GM21526 (cell line): ENCODE measurements around the gene ATG9A.

ENCODE experiments used
- ATAC-seq: cut with Tn5 transposase; IDR thresholded peaks from one replicate; pipeline ENCODE4 v1.9.1; 2021; ENCODE audit warnings: moderate library complexity; ENCODE audit not compliant: unreplicated experiment, low FRiP score

Gene ATG9A

DNA sequence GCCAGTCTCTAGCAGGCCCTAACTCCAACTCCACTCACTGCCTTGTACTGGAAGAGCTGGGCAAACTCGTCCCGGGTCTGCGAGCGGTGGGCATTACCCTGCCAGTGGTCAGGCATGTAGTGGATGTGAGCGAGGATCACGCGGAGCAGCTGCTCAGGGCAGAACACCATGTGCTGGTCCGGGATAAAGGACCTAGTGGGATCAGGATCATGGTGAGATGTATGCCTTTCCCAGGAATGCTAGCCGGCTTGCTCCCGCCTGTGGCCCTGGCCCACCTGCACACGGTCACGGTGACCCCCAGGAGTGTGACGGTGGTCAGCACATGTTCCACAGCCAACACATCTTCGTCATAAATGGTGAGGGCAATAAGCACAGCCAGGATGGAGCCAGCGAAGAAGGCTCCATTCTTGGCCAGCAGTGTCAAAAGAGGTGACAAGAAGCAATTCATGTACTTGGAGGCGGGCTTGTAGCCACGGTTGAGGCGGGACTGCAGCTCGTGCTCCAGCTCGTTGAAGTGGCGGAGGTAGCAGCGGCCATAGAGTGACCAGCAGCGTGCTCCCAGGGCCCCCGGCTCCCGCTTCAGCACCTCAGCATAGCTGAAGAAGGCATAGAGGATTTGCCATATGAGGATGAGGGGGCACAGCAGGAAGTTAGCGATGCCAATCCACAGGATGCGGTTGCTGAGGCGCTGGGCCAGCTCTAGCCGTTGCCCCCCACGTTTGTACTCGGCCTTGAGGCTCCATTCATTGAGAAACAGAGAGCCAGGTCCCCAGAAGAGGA is 5.4 kb downstream of the ATG9A start:
- no peak for ATAC-seq

DNA sequence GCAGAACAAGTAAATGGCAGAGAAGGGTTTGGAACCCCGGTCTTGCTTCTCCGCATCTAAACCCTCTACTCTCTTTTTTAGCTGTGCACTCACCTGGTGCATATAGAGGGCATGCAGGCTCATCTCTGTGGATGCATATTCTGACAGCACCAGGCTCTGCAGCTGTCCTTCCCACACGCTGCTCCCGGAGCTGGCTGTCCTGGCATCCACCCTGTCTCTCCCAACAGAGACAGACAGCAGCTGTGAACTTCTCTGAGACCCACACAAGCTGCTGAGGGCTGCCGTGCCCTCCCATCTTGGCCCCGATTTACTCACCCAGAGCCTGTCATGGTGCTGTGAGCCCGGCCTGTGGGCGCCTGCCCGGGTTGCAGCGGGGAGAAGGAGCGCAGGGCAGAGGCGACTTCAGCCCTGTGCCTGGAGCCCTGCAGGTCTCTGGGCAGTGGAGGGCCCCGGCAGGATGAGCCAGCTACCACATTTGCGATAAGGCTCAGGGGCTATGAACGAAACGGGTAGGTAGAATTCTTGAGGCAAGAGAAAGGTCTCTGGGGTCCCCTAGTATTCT is 7.4 kb downstream of the ATG9A start:
- ATAC-seq: no peak

DNA sequence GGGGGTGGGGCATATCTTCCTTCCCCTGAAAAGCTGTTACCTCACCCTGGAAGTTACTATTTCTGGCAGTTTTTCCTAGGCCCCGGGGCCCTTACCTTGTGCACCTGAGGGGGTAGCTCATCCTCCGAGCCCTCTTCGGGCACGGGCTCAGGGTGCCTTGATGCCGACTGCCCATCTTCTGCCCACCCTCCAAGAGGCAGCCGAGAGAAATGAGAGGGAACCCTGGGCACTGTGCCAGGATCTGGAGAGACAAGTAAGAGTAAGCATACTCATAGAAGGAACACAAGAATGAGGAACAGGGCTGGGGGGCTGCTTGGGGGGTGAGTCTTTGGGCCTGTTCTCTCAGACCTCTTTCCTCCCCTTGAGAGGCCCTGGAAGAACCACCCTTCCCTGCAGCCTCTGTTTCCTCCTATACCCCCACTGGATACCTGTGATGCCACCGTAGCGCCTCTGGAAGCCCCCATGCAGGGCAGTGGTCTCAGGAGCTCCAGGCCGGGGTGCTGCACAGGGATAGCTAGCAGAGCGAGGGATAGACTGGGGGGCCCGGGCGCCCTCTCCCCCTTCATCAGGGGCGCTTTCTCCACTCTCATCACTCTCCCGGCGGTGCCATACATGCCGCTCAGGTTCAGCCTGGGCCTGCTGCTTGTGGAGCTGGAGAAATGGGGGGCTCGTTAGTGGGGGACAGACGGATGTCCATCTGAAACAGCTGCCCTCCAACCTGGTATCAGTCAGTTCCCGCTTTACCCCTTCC is 8.6 kb downstream of the ATG9A start:
- ATAC-seq: no peak

DNA sequence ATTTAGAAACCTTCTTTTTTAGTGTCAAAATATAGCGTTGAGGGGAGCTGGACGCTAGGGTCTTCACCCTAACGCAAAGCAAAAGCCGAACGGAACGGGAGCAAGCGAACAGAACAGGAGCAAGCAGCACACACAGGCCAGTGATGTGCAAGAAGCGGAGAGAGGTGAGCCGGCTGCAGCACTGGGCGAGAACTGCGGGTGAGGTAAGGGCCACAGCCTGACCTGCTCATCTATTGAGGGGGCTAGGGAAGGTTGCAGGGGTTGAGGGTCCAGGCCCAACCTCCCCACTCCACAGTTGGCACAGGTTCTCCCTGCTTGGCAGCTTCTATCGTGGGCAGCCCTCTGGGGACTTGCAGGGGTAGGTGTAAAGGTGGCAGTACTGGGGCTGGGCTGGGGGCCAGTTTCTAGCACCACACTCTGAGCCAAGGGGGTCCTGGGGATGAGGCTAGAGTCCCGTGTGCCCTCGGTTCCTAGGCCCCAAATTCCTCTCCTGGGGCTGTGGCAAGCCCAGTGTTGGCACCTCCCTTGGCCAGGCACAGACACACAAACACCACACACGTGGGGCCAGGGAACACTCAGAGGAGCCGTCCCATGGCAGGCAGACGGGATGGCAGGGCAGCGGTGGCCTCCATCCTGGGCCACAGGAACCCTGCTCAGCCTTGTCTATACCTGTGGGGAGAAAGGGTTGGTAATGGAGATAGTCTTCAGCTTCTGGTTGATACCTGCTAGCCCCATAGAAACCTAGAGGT is 9.5 kb downstream of the ATG9A start:
- no peak for ATAC-seq

DNA sequence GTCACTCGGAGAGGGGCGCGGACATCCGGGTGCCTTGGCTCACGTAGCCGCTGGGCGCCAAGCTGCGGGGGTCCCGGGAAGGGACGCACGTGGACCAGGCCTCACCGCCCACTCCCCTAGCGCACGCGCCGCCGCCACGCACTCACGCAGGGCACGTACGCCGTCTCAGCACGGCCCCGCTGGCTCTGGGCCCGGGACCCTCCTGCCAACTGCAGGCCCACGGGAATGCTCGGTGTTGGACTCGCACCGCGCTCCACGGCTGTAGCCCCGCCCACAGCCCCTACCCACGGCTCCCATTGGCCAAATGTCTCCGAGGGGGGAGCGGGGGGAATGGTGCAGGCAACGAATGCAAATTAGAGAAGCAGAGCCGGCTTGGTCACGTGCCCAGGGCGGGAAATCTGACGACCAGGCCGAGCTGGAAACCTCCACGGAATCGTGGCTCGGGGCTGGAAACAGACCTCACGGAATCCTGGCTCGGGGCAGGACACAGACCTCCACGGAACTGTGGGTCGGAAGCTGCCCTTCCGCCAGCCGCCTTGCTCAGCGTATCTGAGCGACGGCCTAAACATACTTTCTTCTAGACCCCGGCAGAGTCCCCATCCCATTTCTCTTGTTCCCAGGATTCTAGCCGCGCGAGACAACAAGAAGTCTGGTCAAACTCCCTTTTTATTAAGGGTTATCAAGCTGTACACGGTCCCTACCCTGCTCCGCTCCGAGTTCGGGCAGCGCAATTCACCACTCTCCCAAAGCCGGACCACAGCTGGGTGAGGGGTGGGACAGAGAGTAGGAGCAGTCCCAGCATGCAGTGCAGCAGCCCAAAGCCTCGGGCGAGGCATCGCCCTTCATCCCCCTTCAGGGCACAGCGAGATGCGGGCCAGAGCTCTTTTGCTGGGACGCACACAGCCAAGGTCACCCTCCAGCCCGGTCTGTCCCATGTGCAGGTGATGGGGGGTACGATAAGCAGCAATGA is 10.4 kb downstream of the ATG9A start, which contains the start of gene ABCB6:
TSS of gene ABCB6 (minus strand) at position 227 of the 970 bp plus-strand sequence. CDS start 285 bp downstream, outside the sequence.
- ATAC-seq: peak; percentile 58

DNA sequence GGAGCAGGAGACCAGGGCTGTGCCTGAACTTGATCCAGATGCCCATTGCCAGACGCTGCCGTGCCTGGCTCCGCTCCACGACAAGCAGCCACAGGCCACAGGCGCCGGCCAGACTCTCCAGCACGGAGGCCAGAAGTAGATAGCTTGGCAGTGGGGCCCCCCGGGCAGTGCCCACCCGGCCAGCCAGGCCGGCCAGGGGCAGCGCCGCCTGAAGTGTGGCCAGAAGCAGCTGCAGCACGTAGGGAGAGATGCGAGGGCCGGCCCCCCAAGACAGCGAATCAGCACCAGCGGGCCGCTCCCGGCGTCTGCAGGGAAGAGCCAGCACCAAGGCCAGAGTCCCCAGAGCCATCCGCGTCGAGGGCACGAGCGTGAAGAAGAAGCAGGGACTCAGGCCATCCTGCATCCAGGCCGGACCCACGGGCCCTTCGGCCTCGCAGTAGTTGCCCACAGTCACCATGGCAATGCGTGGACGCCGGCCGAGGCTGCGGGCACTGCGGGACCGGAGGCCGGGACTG is 11.2 kb downstream of the ATG9A start:
- ATAC-seq: peak; percentile 6

DNA sequence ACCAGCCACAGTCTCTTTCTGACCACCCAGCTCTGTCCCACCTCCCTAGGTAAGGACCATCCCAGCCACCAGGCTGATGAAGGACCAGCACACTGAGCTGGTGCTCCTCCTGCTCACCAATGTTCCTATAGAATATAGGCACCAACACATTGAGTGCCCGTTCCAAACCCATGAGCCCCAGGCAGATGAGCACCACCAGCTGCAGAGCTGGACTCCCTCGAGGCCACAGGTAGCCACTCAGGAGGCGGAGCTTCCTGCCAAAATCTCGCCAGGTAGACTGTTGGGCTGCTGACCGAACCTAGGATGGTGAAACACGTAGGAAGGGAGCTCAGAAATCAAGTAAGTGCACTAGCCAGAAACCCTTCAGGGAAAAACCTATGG is 12.9 kb downstream of the ATG9A start:
- ATAC-seq: no peak

DNA sequence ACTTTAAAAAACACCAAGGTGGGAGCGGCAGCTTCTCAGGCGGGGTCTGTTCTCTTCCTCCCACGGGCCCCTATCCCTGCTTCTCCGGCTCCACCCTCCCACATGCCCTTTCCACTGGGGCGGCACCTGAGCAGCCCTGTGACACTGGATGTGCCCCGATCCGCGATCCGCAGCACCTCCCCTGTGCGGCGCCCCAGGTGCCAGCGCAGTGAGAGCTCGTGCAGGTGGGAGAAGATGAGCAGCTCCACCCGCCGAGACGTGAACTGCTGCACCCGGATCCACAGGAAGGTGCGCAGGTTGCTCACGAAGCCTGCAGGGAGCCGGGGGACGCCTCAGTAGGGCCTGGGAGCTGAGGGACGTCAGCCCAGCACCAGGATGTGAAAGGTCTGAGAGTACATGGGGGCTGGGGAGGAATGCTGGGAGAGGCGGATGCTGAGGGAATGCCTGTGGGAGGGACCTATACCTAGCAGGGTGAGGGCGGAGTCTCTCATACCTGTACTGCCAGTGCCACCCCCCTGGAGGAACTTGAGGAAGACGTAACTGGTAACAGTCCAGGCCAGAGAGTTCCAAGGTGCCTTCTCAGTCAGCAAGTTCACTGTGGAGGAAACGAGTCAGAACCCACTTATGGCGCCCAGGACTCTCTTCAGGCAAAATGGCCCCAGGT is 13.4 kb downstream of the ATG9A start:
- no peak for ATAC-seq

DNA sequence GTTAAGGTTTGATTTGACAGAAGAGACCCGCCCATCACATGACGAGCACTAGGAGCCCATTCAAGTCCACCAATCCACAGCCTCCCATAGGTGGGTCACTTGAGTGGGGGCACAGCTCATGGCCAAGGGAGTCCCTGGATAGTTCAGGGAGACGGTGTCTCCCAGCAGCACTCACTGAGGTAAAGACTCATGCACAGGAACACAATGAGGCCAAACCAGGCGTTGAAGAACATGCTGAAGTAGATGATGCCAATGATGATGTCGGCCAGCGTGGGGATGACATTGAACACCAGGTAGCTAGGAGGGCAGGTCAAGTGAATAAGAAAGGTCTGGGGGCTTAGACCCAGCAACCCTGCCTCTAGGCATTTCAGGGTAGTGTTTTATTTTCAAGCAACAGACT is 14.7 kb downstream of the ATG9A start:
- no peak for ATAC-seq

DNA sequence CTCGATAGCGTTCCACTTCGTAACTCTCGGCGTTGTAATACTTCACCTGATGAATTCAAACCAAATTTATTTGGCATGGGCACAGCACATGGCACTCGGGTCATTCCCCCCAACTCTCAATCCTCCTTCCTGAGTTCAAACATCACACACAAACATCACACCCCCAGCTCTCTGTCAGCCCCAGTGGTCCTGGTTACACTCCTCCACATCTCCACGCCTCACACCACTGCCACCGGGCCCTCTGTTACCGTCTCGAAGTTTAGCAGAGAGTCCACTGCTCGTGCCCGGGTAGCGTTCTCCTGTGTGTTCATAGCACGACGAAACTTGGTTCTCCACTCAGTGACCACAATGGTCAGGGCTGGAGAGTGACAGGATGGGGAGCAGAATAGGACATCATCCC is 15.3 kb downstream of the ATG9A start:
- ATAC-seq: no peak

DNA sequence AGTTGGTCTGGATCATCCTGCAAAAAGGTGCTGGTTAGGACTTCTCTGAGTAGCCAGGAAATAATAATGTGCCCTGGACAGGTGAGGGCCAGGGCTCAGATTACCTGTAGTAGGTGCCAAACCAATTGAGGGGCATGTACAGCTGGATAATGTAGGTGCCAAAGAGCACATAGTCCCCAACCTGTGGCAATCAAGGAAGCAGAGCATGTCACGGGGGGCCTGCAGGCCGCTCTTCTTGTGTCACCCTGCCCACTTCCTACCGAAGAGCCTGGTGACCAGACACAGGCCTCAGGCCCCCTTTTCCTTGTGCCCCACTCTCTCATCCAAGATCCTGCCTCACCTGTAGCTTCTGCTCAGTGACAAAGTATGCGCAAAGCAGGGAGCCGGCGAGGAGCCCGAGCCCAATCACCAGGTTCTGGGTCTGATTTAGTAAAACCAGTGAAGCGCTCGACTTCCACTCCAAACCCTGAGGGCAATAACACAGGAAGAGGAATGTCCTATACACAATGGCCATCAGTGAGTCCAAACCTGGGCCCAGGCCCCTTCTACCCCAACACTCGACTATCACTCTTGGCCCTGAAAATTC is 15.9 kb downstream of the ATG9A start:
- ATAC-seq: no peak

DNA sequence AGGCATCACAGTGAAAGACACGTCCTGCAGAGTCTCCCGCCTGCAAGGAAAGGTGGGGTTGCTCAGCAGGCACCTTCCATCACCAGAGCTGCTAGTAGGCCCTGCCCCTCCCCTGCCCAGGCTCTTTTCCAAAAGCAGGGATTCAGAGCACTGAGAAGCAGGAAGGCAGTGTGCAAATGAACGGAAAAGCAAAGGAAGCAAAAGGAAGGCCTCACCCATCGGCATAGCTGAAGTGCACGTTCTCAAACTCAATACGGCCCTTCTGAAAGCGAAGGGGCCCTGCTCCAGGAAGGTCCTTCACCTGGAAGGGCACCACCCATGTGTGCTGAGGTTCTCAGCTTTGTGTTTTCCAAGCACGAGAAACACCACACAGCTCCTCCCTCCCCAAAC is 16.4 kb downstream of the ATG9A start:
- ATAC-seq: no peak

DNA sequence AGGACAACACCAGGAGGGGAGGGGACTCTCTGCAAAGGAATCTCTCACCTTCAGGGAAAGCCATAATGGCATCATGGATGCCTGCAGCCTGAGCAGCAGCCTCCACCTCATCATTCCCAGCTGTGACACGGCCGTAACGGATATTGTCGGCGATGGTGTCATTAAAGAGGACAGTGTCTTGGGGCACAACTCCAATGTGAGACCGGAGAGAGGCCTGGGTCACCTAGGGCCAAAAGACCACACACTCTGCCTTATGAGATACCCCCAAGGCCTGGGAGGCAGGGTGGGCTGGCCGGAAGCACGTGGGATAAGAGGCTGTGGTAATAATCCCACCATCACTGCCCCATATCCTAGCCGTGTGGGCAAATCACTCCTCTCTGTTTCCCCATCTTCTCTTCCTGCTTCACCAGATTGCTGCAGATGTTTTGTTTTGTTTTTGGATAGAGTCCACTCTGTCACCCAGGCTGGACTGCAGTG is 18.5 kb downstream of the ATG9A start:
- ATAC-seq: no peak

DNA sequence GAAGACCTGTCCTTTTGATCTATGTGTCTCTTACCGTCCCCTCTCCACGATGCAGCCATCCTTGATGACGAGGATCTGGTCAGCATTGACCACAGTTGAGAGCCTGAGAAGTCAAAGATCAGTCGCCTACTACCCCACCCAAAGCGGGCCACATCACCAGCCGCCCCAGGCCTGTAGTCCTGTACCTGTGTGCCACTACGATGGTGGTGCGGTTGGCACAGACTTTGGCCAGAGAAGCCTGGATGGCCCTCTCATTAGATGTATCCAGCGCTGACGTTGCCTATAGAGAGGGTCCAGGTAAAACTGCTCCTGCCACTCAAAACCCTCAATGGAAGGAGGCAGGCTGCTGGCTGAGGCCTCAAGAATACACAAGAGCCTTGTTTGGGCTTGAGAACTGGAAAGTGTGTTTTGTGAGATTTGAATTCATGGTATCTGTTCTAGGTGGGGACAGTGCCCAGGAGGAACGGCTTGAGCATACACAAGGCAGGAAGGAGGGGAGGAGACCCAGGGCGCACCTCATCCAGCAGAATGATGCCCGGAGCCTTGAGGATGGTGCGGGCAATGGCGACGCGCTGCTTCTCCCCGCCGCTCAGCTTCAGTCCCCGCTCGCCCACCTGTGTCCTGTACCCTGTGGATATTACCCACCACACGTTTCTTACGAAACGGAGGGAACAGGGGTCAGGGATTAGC is 19.1 kb downstream of the ATG9A start:
- no peak for ATAC-seq

DNA sequence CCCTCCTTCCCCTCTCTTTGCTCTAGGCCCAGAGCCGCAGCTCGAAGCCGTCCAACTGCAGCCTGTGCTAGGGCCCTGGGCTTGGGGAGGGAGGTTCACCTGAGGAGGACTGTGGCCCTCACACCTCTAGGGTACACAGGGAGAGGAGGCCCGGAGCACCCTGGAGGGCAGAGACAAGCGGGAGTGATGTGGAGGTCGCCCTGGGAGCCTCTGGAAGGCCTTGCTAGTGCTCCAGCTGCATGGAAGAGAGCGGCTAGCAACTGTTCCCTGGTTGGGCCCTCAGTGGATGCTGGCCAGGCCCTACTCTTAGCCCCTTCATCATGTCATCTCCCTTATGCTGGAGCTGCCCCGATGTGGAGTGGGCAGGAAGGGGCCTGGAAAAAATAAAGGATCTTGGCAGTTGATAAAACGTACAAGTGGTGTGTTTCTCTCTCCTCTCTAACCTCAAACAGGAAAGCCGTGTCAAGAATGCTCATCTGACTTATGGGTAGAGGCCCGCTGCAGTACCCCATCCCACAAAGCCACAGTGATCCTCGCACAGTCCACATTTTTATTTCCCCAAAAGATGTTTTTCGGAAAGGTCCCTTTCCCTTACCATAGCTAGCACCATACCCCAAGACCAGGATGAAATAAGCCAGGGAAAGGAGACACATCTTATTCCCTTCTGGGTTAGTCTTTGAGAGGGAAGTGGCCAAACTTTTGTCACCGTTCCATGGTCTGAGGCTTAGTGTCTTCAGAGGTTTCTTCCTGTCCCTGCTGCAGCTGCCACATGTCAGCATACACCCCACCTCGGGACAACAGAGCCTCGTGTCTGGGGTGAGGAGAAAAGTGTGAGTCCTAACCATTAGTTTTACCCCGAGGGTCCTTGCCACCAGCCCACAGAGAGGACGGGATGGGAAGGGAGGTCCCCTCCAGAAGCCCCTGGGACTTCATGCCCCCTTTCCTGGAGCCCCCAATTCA is 19.9 kb downstream of the ATG9A start:
- no peak for ATAC-seq

DNA sequence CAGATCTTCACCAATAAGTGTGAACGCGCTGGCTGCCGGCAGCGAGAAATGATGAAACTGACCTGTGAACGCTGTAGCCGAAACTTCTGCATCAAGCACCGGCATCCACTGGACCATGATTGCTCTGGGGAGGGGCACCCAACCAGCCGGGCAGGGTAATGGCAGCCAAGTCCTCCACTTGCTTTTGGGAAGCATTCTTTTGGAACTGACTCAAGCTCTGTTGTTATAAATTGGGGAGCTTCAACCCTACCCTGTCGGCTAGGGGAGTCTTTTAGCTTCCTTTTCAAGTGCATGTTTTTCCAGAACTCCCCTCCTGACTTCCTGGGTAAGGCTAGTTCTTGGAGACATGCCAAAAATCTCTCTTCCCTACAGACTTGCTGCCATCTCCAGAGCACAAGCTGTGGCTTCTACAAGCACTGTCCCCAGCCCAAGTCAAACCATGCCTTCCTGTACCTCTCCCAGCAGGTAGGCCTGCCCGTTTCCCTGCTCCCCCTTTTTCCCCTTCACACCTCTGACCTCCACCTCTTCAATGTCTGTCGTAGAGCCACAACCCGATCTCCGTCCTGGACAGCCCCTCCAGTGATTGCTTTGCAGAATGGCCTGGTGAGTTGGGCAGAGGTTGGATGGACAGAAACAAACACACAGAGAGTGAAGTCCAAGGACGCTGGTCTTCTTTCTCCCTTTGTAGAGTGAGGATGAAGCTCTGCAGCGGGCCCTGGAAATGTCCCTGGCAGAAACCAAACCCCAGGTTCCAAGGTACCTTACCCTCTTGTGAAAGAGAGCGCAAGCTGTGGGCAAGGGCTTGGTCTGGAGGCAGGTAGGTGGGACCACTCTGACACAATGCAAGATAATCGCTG is 21.3 kb downstream of the ATG9A start:
- no peak for ATAC-seq
